Fibroblast of the aortic adventitia (primary cell): ENCODE results near the gene VSTM2B. TPM values are rescaled to one million over a fixed set of nuclear protein-coding genes. Genes with fewer than 3 reads are reported as not detected.

Source experiments
- DNase-seq: peaks from one replicate; pipeline ENCODE4 v3.0.0-alpha.2; 2010; ENCODE audit warnings: low read depth
- H3K4me3 ChIP-seq: 2 replicates; pipeline ENCODE4 v1.5.1; 2011; ENCODE audit warnings: low read depth, mild to moderate bottlenecking, control low read depth, low read length, moderate library complexity
- total RNA-seq: library from RNA; depleted of rRNA; stranded (reverse); fragments of >200 nt; gene quantifications from 2 replicates; pipeline ENCODE4 v1.2.3, GENCODE V29; 2012; ENCODE audit warnings: low replicate concordance
- TF ChIP-seq, protein P1 (sequence below): IDR thresholded peaks from 2 replicates; pipeline ENCODE4 v1.5.1; 2011; ENCODE audit warnings: mild to moderate bottlenecking, low read length, control low read depth, inconsistent platforms; ENCODE audit not compliant: insufficient read depth

Gene VSTM2B
- total RNA-seq, 1 donor: not detected

DNA sequence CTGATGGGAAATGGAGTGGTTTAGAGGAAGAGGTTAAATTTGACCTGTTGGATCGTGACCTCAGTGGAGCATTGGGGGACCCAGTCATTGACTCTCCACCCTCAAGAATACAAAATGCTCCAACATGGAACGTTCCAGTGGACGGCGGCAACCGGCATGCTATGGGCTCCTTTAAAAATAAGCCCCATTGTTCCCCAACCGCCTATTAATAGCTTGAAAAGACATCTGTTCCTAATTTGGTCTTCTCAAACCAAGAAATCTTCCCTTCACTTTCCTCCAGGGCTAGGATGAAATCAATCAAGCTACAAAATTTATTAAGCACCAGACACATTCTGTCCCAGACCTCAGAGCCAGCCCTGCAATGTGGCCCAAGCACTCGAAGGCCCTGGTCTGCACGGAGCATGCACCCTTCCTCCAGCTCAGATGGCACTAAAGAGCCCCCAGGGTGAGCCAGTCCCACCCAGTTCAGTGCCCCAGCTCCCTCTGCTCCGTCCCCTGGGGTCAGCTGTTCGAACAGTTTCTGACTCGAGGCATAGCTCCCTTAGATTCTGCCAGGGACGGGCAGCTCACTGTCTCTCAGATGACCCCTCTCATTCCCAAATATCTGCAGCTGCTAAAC is 22.5 kb upstream of the VSTM2B start:
- no peak for DNase-seq
- no peak overlapping the region for H3K4me3 ChIP-seq
- TF ChIP-seq, protein P1, sequence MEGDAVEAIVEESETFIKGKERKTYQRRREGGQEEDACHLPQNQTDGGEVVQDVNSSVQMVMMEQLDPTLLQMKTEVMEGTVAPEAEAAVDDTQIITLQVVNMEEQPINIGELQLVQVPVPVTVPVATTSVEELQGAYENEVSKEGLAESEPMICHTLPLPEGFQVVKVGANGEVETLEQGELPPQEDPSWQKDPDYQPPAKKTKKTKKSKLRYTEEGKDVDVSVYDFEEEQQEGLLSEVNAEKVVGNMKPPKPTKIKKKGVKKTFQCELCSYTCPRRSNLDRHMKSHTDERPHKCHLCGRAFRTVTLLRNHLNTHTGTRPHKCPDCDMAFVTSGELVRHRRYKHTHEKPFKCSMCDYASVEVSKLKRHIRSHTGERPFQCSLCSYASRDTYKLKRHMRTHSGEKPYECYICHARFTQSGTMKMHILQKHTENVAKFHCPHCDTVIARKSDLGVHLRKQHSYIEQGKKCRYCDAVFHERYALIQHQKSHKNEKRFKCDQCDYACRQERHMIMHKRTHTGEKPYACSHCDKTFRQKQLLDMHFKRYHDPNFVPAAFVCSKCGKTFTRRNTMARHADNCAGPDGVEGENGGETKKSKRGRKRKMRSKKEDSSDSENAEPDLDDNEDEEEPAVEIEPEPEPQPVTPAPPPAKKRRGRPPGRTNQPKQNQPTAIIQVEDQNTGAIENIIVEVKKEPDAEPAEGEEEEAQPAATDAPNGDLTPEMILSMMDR: no peak

DNA sequence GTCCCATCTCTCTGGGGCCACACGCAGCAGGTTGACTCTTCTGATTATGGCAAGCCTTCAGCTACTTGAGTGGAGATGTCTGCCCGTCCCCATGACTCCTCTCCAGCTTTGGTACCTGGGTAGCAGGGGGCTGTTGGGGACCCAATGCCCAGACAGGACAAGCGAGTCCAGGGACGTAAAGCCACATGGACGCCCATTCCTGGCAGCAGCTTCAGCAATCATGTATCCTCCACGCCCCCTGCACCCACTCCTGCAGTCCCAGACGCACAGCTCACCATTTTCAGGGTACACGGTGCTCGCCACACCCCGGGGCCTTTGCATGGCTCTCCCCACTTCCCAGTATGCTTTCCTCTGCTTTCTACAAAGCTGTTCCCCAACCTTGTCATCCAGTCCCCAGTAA is 22.0 kb upstream of the VSTM2B start:
- TF ChIP-seq, protein P1: no peak
- DNase-seq: no peak

DNA sequence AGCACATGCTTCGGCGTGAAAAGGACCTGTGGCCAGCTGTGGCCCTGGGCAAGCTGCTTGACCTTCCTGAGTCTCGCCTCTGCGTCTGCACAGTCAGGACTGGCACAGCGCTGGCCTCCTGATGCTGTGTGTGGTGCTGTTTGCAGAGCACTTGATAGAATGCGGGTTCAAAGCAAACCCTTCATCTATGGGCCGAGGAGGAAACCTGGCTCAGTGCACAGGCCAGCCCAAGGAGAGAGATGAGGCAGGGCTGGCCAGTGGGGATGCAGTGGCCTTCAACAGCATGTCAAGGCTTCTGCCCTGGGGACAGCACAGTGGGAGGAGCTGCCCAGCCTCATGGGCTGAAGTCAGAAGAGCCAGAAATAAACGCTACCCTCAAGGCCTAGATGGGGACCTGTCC is 21.3 kb upstream of the VSTM2B start:
- TF ChIP-seq, protein P1: no peak
- DNase-seq: no peak
- H3K4me3 ChIP-seq: no peak overlapping the region

More for the DNA sequence above, 22.0 kb upstream of the VSTM2B start:
- no peak overlapping the region for H3K4me3 ChIP-seq

DNA sequence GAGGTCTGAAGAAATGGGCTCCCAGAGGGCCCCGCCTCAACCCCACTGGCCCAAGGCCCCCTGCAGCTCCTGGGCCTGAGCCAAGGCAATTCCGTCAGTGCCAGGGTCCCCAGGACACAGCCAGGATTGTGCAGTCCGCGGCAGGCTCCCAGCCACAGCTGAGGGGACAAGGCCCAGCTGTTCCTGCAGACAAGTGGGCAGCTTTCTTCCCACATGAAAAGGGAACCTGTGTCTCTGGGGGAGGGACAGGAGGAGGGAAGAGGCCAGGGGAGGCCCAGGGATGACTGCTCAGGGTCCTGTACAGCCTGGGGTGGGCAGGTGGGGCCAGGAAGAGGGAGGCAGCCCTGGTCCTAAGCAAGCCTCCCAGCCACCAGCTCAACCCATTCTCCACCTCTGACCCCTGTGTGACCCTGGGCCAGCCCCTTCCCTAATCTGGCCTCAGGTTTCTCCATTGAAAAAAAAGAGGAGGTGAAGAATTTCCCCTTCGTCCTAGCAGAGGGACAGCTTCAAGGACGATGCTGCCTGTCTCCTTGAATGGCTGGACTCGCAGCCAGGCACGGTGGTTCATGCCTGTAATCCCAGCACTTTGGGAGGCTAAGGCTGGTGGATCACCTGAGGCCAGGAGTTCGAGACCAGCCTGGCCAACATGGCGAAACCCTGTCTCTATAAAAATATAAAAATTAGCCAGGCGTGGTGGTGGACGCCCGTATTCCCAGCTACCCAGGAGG is 20.5 kb upstream of the VSTM2B start:
- no peak for DNase-seq
- H3K4me3 ChIP-seq: no peak overlapping the region
- TF ChIP-seq, protein P1: no peak

DNA sequence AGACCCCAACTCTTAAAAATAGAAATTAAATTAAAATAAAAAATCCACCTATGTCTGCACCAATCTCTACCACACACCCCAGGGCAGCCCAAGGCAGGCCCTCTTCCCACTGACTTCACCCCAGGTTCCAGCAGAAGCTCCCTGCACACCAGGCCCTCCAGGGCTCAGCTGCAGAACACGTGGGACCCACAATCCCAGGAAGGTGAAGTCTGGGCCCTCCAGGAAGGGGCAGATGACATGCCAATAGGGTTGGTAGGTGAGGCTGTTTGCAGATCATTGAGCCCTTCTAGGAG is 19.2 kb upstream of the VSTM2B start:
- no peak for DNase-seq
- H3K4me3 ChIP-seq: no peak overlapping the region
- TF ChIP-seq, protein P1: no peak

DNA sequence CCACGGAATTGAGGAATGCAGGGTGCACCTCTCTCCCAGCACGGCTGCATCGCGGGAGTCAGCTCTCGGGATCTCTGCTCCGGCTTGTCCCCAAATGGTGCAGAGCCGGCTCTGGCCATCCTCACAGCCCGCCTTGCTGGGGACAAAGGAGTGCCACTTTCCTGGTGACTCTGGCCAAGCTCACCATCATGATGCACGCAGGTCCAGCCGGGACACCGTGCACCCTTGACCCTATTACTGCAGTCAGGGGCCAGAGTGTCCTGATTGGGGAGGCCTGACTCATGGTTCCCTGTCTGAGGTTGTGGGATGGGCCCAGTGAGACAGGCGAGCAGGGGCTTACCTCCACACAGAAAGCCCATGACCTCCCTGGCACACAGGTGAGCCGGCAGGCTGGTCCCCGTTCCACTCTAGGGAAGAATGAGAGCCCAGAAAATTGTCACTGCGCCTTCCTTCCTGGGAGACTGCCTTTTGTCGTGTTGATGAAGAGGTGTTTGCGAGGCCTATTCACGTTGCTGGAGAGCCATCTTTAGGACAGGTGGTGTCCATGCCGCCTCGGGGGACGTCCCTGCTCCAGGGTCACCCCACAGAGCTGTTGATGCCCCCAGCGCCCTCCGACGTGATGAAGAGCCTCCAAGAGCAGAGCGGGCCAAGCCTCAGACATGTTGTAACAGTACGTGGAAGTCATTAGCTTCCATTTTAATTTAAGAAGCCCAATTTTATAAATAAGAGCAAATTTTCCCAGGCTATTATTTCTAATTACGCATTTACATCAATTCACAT is 18.5 kb upstream of the VSTM2B start:
- H3K4me3 ChIP-seq: no peak overlapping the region
- DNase-seq: no peak
- TF ChIP-seq, protein P1: no peak
